GM23338 (cell line): Measurements from ENCODE around the gene SLC16A6. TPM values are rescaled to one million over a fixed set of nuclear protein-coding genes. Genes with fewer than 3 reads are reported as not detected.
"Not testable (repeated sequence)": the region's sequence is repeated elsewhere in the genome, so short reads cannot be mapped to it uniquely, and the experiment has no call there.

Experiments
- ATAC-seq: fragments of 200-7000 bp; cut with Tn5 transposase; 3 replicates; pipeline ENCODE4 v1.9.1; 2020
- DNase-seq: peaks from one replicate; pipeline ENCODE4 v3.0.0-alpha.2; 2015; ENCODE audit warnings: low spot score
- H2AFZ ChIP-seq: fragments of 200-600 bp; sonication (generic); 2 replicates; pipeline ENCODE4 v1.8.0; 2016; ENCODE audit warnings: antibody characterized with exemption, mild to moderate bottlenecking, moderate library complexity
- H3F3A ChIP-seq: fragments of 200-600 bp; sonication (generic); replicated peaks from 2 replicates; pipeline ENCODE4 v1.8.0; 2017; ENCODE audit warnings: antibody characterized with exemption, mixed run types, low read depth
- H3K27ac ChIP-seq: fragments of 200-600 bp; sonication (generic); 2 replicates; pipeline ENCODE4 v1.6.1; 2016; ENCODE audit warnings: low read depth
- H3K27me3 ChIP-seq: fragments of 200-600 bp; sonication (generic); 2 replicates; pipeline ENCODE4 v1.8.0; 2016; ENCODE audit warnings: mild to moderate bottlenecking, mixed run types, moderate library complexity; ENCODE audit not compliant: insufficient read depth
- H3K36me3 ChIP-seq: fragments of 200-600 bp; sonication (generic); 2 replicates; pipeline ENCODE4 v1.8.0; 2016; ENCODE audit warnings: mild to moderate bottlenecking; ENCODE audit not compliant: insufficient read depth
- H3K4me1 ChIP-seq: fragments of 200-600 bp; sonication (generic); 2 replicates; pipeline ENCODE4 v1.8.0; 2016; ENCODE audit warnings: mild to moderate bottlenecking, moderate library complexity; ENCODE audit not compliant: insufficient read depth
- H3K4me2 ChIP-seq: fragments of 200-600 bp; sonication (generic); 2 replicates; pipeline ENCODE4 v1.7.1; 2017; ENCODE audit warnings: mixed run types
- H3K4me3 ChIP-seq: fragments of 200-600 bp; sonication (generic); 2 replicates; pipeline ENCODE4 v1.6.1; 2016; ENCODE audit warnings: mixed run types
- H3K79me2 ChIP-seq: fragments of 200-600 bp; sonication (generic); replicated peaks from 2 replicates; pipeline ENCODE4 v1.8.0; 2017; ENCODE audit warnings: mild to moderate bottlenecking; ENCODE audit not compliant: insufficient read depth
- H3K9me2 ChIP-seq: fragments of 200-600 bp; sonication (generic); 2 replicates; pipeline ENCODE4 v1.8.0; 2017; ENCODE audit not compliant: insufficient read depth
- H4K20me1 ChIP-seq: fragments of 200-600 bp; sonication (generic); replicated peaks from 2 replicates; pipeline ENCODE4 v1.8.0; 2017; ENCODE audit warnings: mild to moderate bottlenecking; ENCODE audit not compliant: insufficient read depth
- H3K27ac Mint-ChIP-seq: 2 replicates; pipeline ENCODE4 v1.8.0; 2020; ENCODE audit warnings: inconsistent platforms, mild to moderate bottlenecking, moderate library complexity, mixed read lengths
- H3K27me3 Mint-ChIP-seq: 3 replicates; pipeline ENCODE4 v1.8.0; 2022; ENCODE audit warnings: low read depth, mild to moderate bottlenecking, moderate library complexity, mixed read lengths, inconsistent platforms; ENCODE audit not compliant: insufficient read depth, poor library complexity
- H3K36me3 Mint-ChIP-seq: 3 replicates; pipeline ENCODE4 v1.8.0; 2021; ENCODE audit warnings: low read depth, mild to moderate bottlenecking, inconsistent platforms, moderate library complexity, mixed read lengths
- H3K4me1 Mint-ChIP-seq: 3 replicates; pipeline ENCODE4 v1.8.0; 2020; ENCODE audit warnings: mild to moderate bottlenecking, inconsistent platforms, mixed read lengths
- H3K4me3 Mint-ChIP-seq: 3 replicates; pipeline ENCODE4 v1.8.0; 2021; ENCODE audit warnings: moderate library complexity, mild to moderate bottlenecking, inconsistent platforms, mixed read lengths
- H3K9me3 Mint-ChIP-seq: 3 replicates; pipeline ENCODE4 v1.8.0; 2020; ENCODE audit warnings: moderate library complexity, mild to moderate bottlenecking, inconsistent platforms, mixed read lengths
- CREB1 ChIP-seq: fragments of 250-450 bp; sonication (Bioruptor Pico); IDR thresholded peaks from 2 replicates; pipeline ENCODE4 v1.5.0; 2020; ENCODE audit warnings: low read depth, mild to moderate bottlenecking, moderate library complexity
- EZH2 ChIP-seq: fragments of 200-600 bp; sonication (generic); IDR thresholded peaks from one replicate; pipeline ENCODE4 v1.8.0; 2017; ENCODE audit warnings: antibody characterized with exemption, mild to moderate bottlenecking, low read depth; ENCODE audit not compliant: unreplicated experiment
- EZH2phosphoT487 ChIP-seq: fragments of 200-600 bp; sonication (generic); IDR thresholded peaks from one replicate; pipeline ENCODE4 v1.8.1; 2018; ENCODE audit warnings: antibody characterized with exemption; ENCODE audit not compliant: unreplicated experiment
- NANOG ChIP-seq: IDR thresholded peaks from 2 replicates; pipeline ENCODE4 v1.6.1; 2016; ENCODE audit warnings: antibody characterized with exemption, borderline replicate concordance
- POLR2AphosphoS5 ChIP-seq: IDR thresholded peaks from 2 replicates; pipeline ENCODE4 v1.6.1; 2016; ENCODE audit warnings: antibody characterized with exemption, low read depth
- STAT1 ChIP-seq: IDR thresholded peaks from one replicate; pipeline ENCODE4 v1.6.1; 2016; ENCODE audit warnings: antibody characterized with exemption; ENCODE audit not compliant: unreplicated experiment
- ZNF114 ChIP-seq: fragments of 250-450 bp; sonication (Bioruptor Pico); IDR thresholded peaks from 2 replicates; pipeline ENCODE4 v1.5.0; 2020; ENCODE audit warnings: mild to moderate bottlenecking, moderate library complexity
- ZNF331 ChIP-seq: fragments of 250-450 bp; sonication (Bioruptor Pico); IDR thresholded peaks from 2 replicates; pipeline ENCODE4 v1.5.0; 2020; ENCODE audit warnings: low read depth, mild to moderate bottlenecking, moderate library complexity
- polyA plus RNA-seq: library from polyadenylated mRNA; unstranded; fragments of >200 nt; fragmentation: Nextera tagmentation; extraction: Ambion mirVana; gene quantifications from 2 replicates; pipeline ENCODE4 v1.2.1, GENCODE V29; 2016
- total RNA-seq: library from RNA; depleted of rRNA; stranded (reverse); fragments of >200 nt; shearing (Covaris generic); gene quantifications from 2 replicates; pipeline ENCODE4 v1.2.3, GENCODE V29; 2014
- TF ChIP-seq, protein P1 (sequence below), 2 experiments: fragments of 200-600 bp in 1 of 2; sonication (generic) in 1 of 2; conservative IDR thresholded peaks; 2 replicates each; pipeline versions ENCODE4 v1.5.1 to v1.6.1; 2016 to 2017; ENCODE audit warnings: antibody characterized with exemption in 2 of 2, low read depth in 2 of 2, mild to moderate bottlenecking in 2 of 2, moderate library complexity in 1 of 2
- TF ChIP-seq, protein P2 (sequence below): IDR thresholded peaks from 2 replicates; pipeline ENCODE4 v1.6.1; 2016; ENCODE audit warnings: antibody characterized with exemption
- TF ChIP-seq, protein P3 (sequence below): fragments of 250-450 bp; sonication (Bioruptor Pico); IDR thresholded peaks from 2 replicates; pipeline ENCODE4 v1.5.0; 2020; ENCODE audit warnings: mild to moderate bottlenecking, moderate library complexity

The SLC16A6 gene
- total and polyA plus RNA-seq, 2 experiments from 2014 or later = not detected

DNA sequence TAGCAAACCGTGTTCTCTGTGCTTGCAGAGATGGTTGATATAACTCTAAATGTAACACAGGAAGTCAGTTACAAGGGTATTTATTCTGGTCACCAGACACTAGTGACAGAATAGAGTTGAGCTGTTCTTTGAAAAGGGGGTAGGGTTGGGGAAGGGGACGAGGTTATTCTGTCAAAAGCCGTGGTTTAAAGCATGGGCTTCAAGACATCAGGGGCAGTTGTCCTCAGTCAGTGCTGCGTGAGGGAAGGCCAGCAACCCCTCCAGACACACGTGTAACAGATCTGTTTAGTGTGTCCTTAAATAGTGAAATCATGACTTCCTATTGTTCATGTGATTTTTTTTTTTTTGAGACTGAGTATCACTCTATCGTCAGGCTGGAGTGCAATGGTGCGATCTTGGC, 37.5 kb downstream of the SLC16A6 start:
- H3K4me3 ChIP-seq, H3K79me2 ChIP-seq, H3K27me3 ChIP-seq, H2AFZ ChIP-seq, DNase-seq, H3K27ac ChIP-seq, ATAC-seq, H3K9me3 Mint-ChIP-seq, H3K27me3 Mint-ChIP-seq, H3K9me2 ChIP-seq, H3K27ac Mint-ChIP-seq, H4K20me1 ChIP-seq, H3K4me3 Mint-ChIP-seq, H3F3A ChIP-seq, H3K4me2 ChIP-seq, H3K4me1 ChIP-seq: not testable (repeated sequence)
- H3K4me1 Mint-ChIP-seq = peaks cover 16% of the 10 kb centered on the region
- peaks cover 20% of the 10 kb centered on the region; the same call in 2 of the 3 replicates for H3K36me3 Mint-ChIP-seq
- H3K36me3 ChIP-seq = peaks cover 10% of the 10 kb centered on the region; the same call in 1 of the 2 replicates

DNA sequence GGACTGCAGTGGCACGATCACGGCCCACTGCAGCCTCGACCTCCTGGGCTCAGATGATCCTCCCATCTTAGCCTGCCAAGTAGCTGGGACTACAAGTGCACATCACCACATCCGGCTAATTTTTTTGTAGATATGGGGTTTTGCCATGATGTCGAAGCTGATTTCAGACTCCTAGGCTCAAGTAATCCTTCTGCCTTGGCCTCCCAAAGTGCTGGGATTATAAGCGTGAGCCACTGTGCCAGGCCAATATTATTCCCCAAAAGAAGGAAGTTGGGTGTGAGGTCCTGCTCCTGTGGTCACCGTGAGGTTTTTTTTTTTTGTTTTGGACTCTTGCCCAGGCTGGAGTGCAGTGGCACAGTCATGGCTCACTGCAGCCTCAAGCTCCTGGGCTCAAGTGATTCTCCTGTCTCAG, 41.6 kb downstream of the SLC16A6 start:
- Histone ChIP-seq H3K9me2 (no peaks in the 10 kb centered on the region), H2AFZ (no peak overlapping the region), H3K36me3 (peaks cover 6% of the 10 kb centered on the region; the same call in 1 of the 2 replicates), H3K4me1 (no peaks in the 10 kb centered on the region), H4K20me1 (no peaks in the 10 kb centered on the region), H3K79me2 (no peaks in the 10 kb centered on the region), H3K27ac (no peak overlapping the region), H3K4me3 (no peak overlapping the region), H3K27me3 (no peaks in the 10 kb centered on the region), H3F3A (no peaks in the 10 kb centered on the region), H3K4me2 (no peak overlapping the region)
- Mint-ChIP-seq H3K36me3 (peaks cover 3% of the 10 kb centered on the region; the same call in 2 of the 3 replicates), H3K4me3 (peak overlapping the region; percentile 80; the same call in 2 of the 3 replicates), H3K9me3 (no peaks in the 10 kb centered on the region), H3K27me3 (peaks cover 17% of the 10 kb centered on the region), H3K4me1 (peaks cover 12% of the 10 kb centered on the region), H3K27ac (no peak overlapping the region)
- ATAC-seq (no peak), DNase-seq (no peak)
- TF ChIP-seq, protein P1, sequence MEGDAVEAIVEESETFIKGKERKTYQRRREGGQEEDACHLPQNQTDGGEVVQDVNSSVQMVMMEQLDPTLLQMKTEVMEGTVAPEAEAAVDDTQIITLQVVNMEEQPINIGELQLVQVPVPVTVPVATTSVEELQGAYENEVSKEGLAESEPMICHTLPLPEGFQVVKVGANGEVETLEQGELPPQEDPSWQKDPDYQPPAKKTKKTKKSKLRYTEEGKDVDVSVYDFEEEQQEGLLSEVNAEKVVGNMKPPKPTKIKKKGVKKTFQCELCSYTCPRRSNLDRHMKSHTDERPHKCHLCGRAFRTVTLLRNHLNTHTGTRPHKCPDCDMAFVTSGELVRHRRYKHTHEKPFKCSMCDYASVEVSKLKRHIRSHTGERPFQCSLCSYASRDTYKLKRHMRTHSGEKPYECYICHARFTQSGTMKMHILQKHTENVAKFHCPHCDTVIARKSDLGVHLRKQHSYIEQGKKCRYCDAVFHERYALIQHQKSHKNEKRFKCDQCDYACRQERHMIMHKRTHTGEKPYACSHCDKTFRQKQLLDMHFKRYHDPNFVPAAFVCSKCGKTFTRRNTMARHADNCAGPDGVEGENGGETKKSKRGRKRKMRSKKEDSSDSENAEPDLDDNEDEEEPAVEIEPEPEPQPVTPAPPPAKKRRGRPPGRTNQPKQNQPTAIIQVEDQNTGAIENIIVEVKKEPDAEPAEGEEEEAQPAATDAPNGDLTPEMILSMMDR (conservative IDR thresholded peaks at IDR 0.05; ENCODE audit: low read depth in 2 of 2) = no peak
- no peak for TF ChIP-seq EZH2
- no peak for TF ChIP-seq ZNF114 (CRISPR knock-in tag)
- TF ChIP-seq, protein P2, sequence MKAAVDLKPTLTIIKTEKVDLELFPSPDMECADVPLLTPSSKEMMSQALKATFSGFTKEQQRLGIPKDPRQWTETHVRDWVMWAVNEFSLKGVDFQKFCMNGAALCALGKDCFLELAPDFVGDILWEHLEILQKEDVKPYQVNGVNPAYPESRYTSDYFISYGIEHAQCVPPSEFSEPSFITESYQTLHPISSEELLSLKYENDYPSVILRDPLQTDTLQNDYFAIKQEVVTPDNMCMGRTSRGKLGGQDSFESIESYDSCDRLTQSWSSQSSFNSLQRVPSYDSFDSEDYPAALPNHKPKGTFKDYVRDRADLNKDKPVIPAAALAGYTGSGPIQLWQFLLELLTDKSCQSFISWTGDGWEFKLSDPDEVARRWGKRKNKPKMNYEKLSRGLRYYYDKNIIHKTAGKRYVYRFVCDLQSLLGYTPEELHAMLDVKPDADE = no peak
- TF ChIP-seq, protein P3, sequence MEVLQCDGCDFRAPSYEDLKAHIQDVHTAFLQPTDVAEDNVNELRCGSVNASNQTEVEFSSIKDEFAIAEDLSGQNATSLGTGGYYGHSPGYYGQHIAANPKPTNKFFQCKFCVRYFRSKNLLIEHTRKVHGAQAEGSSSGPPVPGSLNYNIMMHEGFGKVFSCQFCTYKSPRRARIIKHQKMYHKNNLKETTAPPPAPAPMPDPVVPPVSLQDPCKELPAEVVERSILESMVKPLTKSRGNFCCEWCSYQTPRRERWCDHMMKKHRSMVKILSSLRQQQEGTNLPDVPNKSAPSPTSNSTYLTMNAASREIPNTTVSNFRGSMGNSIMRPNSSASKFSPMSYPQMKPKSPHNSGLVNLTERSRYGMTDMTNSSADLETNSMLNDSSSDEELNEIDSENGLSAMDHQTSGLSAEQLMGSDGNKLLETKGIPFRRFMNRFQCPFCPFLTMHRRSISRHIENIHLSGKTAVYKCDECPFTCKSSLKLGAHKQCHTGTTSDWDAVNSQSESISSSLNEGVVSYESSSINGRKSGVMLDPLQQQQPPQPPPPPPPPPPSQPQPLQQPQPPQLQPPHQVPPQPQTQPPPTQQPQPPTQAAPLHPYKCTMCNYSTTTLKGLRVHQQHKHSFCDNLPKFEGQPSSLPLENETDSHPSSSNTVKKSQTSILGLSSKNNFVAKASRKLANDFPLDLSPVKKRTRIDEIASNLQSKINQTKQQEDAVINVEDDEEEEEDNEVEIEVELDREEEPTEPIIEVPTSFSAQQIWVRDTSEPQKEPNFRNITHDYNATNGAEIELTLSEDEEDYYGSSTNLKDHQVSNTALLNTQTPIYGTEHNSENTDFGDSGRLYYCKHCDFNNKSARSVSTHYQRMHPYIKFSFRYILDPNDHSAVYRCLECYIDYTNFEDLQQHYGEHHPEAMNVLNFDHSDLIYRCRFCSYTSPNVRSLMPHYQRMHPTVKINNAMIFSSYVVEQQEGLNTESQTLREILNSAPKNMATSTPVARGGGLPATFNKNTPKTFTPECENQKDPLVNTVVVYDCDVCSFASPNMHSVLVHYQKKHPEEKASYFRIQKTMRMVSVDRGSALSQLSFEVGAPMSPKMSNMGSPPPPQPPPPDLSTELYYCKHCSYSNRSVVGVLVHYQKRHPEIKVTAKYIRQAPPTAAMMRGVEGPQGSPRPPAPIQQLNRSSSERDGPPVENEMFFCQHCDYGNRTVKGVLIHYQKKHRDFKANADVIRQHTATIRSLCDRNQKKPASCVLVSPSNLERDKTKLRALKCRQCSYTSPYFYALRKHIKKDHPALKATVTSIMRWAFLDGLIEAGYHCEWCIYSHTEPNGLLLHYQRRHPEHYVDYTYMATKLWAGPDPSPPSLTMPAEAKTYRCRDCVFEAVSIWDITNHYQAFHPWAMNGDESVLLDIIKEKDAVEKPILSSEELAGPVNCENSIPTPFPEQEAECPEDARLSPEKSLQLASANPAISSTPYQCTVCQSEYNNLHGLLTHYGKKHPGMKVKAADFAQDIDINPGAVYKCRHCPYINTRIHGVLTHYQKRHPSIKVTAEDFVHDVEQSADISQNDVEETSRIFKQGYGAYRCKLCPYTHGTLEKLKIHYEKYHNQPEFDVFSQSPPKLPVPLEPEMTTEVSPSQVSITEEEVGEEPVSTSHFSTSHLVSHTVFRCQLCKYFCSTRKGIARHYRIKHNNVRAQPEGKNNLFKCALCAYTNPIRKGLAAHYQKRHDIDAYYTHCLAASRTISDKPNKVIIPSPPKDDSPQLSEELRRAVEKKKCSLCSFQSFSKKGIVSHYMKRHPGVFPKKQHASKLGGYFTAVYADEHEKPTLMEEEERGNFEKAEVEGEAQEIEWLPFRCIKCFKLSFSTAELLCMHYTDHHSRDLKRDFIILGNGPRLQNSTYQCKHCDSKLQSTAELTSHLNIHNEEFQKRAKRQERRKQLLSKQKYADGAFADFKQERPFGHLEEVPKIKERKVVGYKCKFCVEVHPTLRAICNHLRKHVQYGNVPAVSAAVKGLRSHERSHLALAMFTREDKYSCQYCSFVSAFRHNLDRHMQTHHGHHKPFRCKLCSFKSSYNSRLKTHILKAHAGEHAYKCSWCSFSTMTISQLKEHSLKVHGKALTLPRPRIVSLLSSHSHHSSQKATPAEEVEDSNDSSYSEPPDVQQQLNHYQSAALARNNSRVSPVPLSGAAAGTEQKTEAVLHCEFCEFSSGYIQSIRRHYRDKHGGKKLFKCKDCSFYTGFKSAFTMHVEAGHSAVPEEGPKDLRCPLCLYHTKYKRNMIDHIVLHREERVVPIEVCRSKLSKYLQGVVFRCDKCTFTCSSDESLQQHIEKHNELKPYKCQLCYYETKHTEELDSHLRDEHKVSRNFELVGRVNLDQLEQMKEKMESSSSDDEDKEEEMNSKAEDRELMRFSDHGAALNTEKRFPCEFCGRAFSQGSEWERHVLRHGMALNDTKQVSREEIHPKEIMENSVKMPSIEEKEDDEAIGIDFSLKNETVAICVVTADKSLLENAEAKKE (CRISPR knock-in tag) = no peak
- no peak for TF ChIP-seq NANOG
- no peak for TF ChIP-seq EZH2phosphoT487
- TF ChIP-seq POLR2AphosphoS5 = no peak
- no peak for TF ChIP-seq ZNF331 (CRISPR knock-in tag)
- no peak for TF ChIP-seq STAT1
- no peak for TF ChIP-seq CREB1 (CRISPR knock-in tag)
